Measurements from ENCODE around the gene ATP8A1. TPM values are rescaled to one million over a fixed set of nuclear protein-coding genes. Genes with fewer than 3 reads are reported as not detected.

ATP8A1 gene
- total and polyA plus RNA-seq, 5 experiments from 2014 or later: 17.5 to 117 (median 31.1) TPM

DNA sequence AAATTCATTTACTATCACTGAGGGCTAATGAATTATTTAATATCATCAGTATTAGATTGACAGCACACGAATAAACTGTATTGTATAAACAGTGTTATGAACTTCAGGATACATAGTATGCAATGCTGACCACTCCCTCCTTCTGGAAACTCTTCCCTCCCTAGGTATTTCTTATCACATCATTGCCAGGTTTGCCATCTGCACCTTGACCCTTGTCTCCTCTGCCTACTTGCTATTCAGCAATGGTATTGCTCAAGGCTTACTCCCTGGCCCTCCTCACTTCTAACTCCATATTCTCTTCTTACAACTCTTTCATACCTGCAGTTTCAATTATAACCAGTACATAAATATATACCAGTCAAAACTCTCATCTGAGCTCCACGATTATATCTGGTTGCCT lies 38.9 kb downstream of the ATP8A1 start:
- DNase-seq: no peak
- no peaks in the 10 kb centered on the region for H3K27me3 Mint-ChIP-seq
- H3K4me1 Mint-ChIP-seq: peaks cover 18 to 30% (median 21%) of the 10 kb centered on the region in 4 donors
- H3K36me3 Mint-ChIP-seq: peaks cover 33 to 89% (median 43%) of the 10 kb centered on the region in 3 donors
- no peak for ATAC-seq
- peak overlapping the region in 1 of 10 donors; percentile 7 for H3K4me3 Mint-ChIP-seq
- no peaks in the 10 kb centered on the region for H3K9me3 Mint-ChIP-seq
- H3K27ac Mint-ChIP-seq: no peak overlapping the region
- POLR2A ChIA-PET: no interaction called here

DNA sequence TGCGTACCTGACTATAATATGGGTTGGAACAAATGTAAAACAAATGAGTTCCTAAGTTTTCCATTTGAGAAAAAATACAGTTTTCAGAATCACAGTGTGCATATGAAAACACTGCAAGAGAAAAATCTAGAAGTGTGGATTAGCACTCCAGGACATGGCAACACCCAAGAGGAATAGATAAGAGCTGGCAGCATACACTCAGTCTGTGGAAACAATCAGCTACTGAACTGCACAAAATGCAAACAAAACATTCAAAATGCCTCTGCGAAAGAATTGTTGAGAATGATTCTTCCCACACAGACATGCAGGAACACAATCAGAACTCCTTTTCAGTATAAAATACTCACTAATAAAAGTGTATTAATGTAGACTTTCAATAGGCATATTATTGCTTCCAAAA lies 39.9 kb downstream of the ATP8A1 start:
- Mint-ChIP-seq H3K27ac (no peak overlapping the region), H3K4me3 (no peak overlapping the region), H3K9me3 (no peaks in the 10 kb centered on the region), H3K36me3 (peaks cover 33 to 89% (median 46%) of the 10 kb centered on the region in 3 donors), H3K4me1 (peaks cover 16 to 36% (median 20%) of the 10 kb centered on the region in 4 donors), H3K27me3 (no peaks in the 10 kb centered on the region)
- POLR2A ChIA-PET: no interaction called here
- ATAC-seq (no peak), DNase-seq (no peak)

DNA sequence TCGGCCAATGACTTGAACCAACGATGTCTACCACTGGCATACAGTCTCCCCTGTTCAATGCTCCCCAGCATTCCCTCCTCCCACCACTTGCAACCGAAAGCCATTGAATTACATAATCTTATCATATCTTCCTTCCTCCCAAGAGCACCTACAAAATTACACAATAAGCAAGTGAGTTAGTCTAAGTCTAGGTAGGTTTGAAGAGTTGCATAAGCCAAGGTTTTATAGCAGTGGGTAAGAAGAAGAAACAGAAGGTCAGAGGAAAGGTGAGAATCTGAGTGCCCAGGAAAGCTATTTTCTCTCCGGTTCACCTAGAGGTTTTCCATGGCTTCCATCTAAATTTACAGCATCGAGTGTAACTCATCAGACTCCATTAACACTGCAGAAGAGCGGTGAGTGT lies 40.3 kb downstream of the ATP8A1 start:
- no peak for ATAC-seq
- no peak for DNase-seq
- peaks cover 33 to 89% (median 50%) of the 10 kb centered on the region in 3 donors for H3K36me3 Mint-ChIP-seq
- no peaks in the 10 kb centered on the region for H3K9me3 Mint-ChIP-seq
- no peaks in the 10 kb centered on the region for H3K27me3 Mint-ChIP-seq
- POLR2A ChIA-PET: no interaction called here
- H3K27ac Mint-ChIP-seq: peak overlapping the region in 1 of 10 donors; percentile 28
- H3K4me3 Mint-ChIP-seq: no peak overlapping the region
- peaks cover 14 to 35% (median 19%) of the 10 kb centered on the region in 4 donors for H3K4me1 Mint-ChIP-seq

DNA sequence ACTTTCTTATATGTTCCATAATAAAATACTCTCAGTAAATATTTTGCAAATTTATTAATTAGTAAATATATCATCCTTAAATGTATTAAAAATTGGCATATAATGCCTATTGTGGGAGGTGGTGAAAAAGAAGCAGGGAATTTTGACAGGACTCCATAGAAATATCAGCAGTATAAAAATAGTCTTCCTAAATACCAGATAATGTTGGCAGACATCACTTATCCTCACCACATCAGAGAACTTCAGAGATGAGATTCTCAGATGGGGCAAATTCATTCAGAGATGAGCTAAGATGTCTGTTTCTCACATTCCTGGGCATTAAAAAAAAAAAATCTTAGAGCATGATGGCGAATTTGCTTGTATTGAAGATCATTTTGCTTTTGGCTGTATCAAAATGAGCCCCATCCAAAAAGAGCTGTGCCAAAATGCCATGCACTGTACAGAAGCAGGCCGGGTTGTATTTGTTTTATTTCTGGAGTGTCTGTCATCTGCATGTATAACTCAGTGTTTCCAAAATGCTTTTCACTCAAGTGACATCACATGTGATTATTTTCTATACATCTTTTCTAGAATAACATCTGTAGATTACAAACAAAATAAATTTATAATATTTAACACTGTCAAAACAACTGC lies 41.7 kb downstream of the ATP8A1 start:
- DNase-seq (no peak), ATAC-seq (no peak)
- Mint-ChIP-seq H3K4me1 (peaks cover 10 to 35% (median 28%) of the 10 kb centered on the region in 4 donors), H3K27ac (peak overlapping the region in 2 of 10 donors; percentile 6 to 21), H3K4me3 (no peak overlapping the region), H3K9me3 (no peaks in the 10 kb centered on the region), H3K36me3 (peaks cover 34 to 90% (median 52%) of the 10 kb centered on the region in 3 donors), H3K27me3 (no peaks in the 10 kb centered on the region)
- POLR2A ChIA-PET: no interaction called here

DNA sequence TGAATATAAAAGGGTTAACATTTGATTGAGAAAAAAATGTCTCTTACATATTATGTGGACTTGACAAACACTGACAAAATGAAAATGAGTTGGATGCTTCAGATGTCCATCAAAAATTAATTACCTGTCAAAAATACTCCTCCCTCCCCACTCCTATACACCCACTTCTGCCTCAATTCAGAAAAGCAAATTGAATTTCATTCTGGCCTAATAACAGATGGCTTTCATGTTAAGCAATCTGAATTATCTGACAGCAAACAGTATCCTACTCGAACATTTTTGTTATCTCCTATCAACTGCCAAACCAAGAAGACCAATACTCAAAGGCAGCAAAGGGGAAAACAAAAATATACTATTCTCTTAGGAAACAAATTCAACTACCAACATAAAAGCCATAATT lies 44.0 kb downstream of the ATP8A1 start:
- DNase-seq (no peak), ATAC-seq (no peak)
- Mint-ChIP-seq H3K27ac (peak overlapping the region in 2 of 10 donors; percentile 58 to 61), H3K4me3 (no peak overlapping the region), H3K27me3 (no peaks in the 10 kb centered on the region), H3K9me3 (no peaks in the 10 kb centered on the region), H3K4me1 (peaks cover 18 to 43% (median 27%) of the 10 kb centered on the region in 4 donors), H3K36me3 (peaks cover 32 to 81% (median 51%) of the 10 kb centered on the region in 3 donors)
- POLR2A ChIA-PET: no interaction called here

DNA sequence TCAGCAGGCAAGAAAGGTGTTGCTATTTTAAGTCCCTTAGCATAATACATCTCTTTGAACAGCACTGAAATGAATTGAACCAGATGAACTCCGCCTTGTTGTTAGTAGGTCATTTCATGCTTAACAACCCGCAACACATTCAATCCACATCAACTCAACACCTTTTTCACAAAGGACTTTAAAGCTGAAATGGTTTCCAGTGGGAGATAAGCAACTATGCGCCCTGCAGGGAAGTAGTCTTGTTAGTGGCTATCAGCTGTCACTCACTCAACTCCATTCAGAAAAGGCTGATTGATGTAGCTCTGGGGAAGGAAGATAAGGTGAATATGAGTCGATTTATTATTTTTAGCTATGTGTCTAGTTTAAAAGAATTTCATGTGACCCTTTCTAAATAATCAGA lies 46.0 kb downstream of the ATP8A1 start:
- POLR2A ChIA-PET: interaction anchor here (0.7 kb wide), 2 partner anchors 18 to 19 kb away, joined by 3 to 8 read pairs; no protein-coding TSS in a partner anchor
- Mint-ChIP-seq H3K4me3 (no peak overlapping the region), H3K27me3 (no peaks in the 10 kb centered on the region), H3K27ac (peak overlapping the region in 1 of 10 donors; percentile 42), H3K9me3 (no peaks in the 10 kb centered on the region), H3K36me3 (peaks cover 23 to 82% (median 55%) of the 10 kb centered on the region in 3 donors), H3K4me1 (peaks cover 16 to 39% (median 28%) of the 10 kb centered on the region in 4 donors)
- DNase-seq: no peak
- ATAC-seq: no peak

DNA sequence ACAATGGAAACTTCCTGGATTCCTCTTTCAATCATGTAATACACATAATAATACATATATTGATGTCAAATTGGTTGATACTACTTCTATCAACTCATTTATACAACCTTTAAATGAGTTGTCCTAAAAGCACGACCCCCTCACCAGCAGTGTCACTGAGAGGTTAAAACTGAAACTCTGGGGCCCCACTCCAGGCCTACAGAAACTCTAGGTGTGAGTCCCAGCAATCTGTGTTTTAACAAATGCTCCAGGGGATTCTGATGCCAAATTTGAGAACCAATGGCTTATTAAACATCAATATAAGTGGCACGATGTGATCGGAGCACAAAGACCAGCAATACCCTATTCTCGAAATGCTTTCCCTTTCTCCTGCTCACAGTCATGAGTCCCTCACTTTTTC lies 47.9 kb downstream of the ATP8A1 start:
- POLR2A ChIA-PET: no interaction called here
- peaks cover 17 to 50% (median 41%) of the 10 kb centered on the region in 4 donors for H3K4me1 Mint-ChIP-seq
- DNase-seq (no peak), ATAC-seq (no peak)
- no peaks in the 10 kb centered on the region for H3K9me3 Mint-ChIP-seq
- no peaks in the 10 kb centered on the region for H3K27me3 Mint-ChIP-seq
- H3K36me3 Mint-ChIP-seq: peaks cover 24 to 78% (median 60%) of the 10 kb centered on the region in 3 donors
- H3K4me3 Mint-ChIP-seq: no peak overlapping the region
- H3K27ac Mint-ChIP-seq: no peak overlapping the region

DNA sequence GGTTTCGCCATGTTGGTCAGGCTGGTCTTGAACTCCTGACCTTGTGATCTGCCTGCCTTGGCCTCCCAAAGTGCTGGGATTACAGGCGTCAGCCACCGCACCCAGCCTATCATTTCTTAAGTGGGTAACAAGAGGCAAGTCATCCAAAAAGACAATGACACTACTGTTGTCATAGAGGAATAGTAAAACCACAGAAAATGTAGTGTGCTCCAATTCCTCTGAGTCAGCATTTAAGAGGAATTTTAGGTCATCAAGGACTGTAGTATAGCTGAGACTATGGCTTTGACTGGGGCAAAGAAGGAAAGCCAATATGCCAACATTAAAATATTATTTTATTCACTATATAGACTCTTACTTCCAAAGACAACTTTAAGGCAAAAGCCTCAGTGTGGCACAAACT lies 48.4 kb downstream of the ATP8A1 start:
- ATAC-seq (no peak), DNase-seq (no peak)
- no peak overlapping the region for H3K4me3 Mint-ChIP-seq
- H3K27me3 Mint-ChIP-seq: no peaks in the 10 kb centered on the region
- H3K9me3 Mint-ChIP-seq: no peaks in the 10 kb centered on the region
- H3K36me3 Mint-ChIP-seq: peaks cover 24 to 77% (median 58%) of the 10 kb centered on the region in 3 donors
- H3K4me1 Mint-ChIP-seq: peaks cover 20 to 53% (median 45%) of the 10 kb centered on the region in 4 donors
- POLR2A ChIA-PET: no interaction called here
- peak overlapping the region in 1 of 10 donors; percentile 34 for H3K27ac Mint-ChIP-seq

DNA sequence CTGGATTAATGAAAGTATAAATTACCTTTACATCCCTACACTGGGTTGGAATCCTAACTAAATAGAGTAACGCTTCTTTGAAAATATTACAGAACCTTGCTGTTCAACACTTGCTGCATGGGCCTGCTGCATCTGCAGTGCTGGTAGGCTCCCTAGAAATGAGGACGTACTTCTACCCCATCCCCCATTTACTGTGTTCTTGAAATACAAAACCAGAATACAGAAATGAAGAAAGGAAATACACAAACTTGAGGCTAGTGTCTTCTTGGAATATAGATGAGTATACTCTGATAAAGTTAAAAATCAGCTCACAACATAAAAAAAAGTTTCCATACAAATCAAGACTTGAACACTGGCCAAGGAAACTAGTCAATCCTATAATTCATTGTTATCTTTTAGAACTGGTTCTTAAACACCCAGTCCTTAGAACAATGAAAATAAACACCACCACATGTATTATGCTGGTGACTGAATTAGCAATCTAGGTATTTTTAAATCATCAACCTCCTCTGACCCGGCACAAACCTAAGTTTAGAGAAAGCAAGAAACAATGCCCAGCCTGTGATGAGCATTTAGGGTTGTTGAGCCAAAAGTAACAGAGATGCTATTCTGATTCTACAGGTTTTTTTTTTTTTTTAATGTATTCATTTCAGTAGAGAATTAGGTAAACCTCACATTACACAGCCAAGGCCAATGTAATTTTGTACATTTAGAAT lies 49.7 kb downstream of the ATP8A1 start:
- ATAC-seq (no peak), DNase-seq (no peak)
- H3K27me3 Mint-ChIP-seq: no peaks in the 10 kb centered on the region
- H3K4me1 Mint-ChIP-seq: peaks cover 17 to 51% (median 38%) of the 10 kb centered on the region in 4 donors
- H3K36me3 Mint-ChIP-seq: peaks cover 24 to 74% (median 53%) of the 10 kb centered on the region in 3 donors
- H3K27ac Mint-ChIP-seq: peak overlapping the region in 4 of 10 donors; percentile 35 to 82 (median 50)
- H3K9me3 Mint-ChIP-seq: no peaks in the 10 kb centered on the region
- POLR2A ChIA-PET: interaction anchor here (0.7 kb wide), 1 partner anchor 14 kb away, joined by 3 read pairs; no protein-coding TSS in a partner anchor
- H3K4me3 Mint-ChIP-seq: peak overlapping the region in 1 of 10 donors; percentile 17

DNA sequence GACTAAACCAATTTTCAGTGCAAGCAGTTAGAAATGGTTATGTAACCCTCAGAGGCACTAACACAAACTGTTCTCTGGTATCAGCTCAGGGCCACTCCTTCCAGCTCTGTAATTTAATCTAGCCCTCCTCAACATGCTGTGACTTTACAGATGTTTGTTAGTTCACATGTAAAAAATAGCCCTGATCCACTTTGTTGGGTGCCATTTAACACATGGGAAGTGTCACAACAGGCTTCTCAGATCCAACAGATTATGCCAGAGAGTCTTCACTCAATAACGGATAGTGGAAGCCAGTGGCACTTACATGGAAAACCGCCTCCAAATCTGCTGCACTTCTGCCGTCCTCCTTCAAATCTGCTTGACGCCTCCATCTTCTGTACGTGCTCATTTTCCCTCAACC lies 51.6 kb downstream of the ATP8A1 start:
- ATAC-seq (no peak), DNase-seq (no peak)
- H3K36me3 Mint-ChIP-seq: peaks cover 16 to 61% (median 40%) of the 10 kb centered on the region in 3 donors
- H3K27ac Mint-ChIP-seq: peak overlapping the region in 5 of 10 donors; percentile 0 to 25 (median 22)
- no peaks in the 10 kb centered on the region for H3K9me3 Mint-ChIP-seq
- no peaks in the 10 kb centered on the region for H3K27me3 Mint-ChIP-seq
- POLR2A ChIA-PET: interaction anchor here (1.1 kb wide), 1 partner anchor 52 kb away, joined by 3 read pairs; the partner anchor contains the start of gene ATP8A1
- peaks cover 18 to 39% (median 29%) of the 10 kb centered on the region in 4 donors for H3K4me1 Mint-ChIP-seq
- no peak overlapping the region for H3K4me3 Mint-ChIP-seq

DNA sequence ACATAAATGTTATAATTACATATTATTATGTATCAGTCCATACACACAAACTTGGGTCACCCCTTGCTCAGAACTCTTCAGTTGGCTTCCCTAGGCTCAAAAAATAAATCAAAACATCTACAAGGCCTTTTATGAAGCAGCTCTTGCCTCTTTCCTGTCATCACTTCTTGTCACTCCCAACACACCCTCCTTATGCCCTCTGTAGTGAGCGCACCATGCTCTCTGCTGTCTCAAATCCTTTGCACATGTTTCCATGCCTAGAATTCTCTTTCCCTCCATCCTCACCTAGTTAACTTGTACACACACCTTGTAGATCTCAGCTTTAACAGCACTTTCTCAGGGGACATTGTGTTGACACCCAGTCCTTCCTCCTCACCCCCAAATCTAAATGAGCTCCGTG lies 53.0 kb downstream of the ATP8A1 start:
- peak overlapping the region in 6 of 10 donors; percentile 1 to 69 (median 32) for H3K27ac Mint-ChIP-seq
- ATAC-seq: no peak

DNA sequence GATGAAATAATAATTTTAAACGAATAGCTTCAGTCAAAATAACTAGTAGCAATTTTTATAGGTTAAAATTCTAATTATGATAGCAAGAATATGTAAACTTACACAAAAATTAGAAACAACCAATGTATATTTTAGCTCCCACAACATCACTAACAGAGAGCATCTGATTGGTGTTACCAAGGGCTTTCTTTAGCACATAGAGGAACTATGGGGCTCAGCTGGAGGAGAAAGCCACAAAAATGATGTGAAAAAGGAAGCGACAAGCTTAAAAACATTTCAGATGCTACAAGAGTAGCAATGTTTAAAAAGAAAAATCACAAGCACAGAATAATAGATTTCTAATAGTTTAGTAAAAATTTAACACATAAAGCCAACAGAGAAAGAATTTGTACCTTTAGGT lies 56.3 kb downstream of the ATP8A1 start:
- POLR2A ChIA-PET: no interaction called here
- H3K4me3 Mint-ChIP-seq: peak overlapping the region in 1 of 10 donors; percentile 32
- H3K36me3 Mint-ChIP-seq: peaks cover 3 to 56% (median 15%) of the 10 kb centered on the region in 3 donors
- DNase-seq (no peak), ATAC-seq (no peak)
- no peaks in the 10 kb centered on the region for H3K9me3 Mint-ChIP-seq
- H3K4me1 Mint-ChIP-seq: peaks cover 11 to 24% (median 17%) of the 10 kb centered on the region in 4 donors
- H3K27me3 Mint-ChIP-seq: no peaks in the 10 kb centered on the region
- H3K27ac Mint-ChIP-seq: no peak overlapping the region

More for the DNA sequence above, 53.0 kb downstream of the ATP8A1 start:
- Mint-ChIP-seq H3K9me3 (no peaks in the 10 kb centered on the region), H3K4me3 (no peak overlapping the region), H3K4me1 (peaks cover 11 to 29% (median 20%) of the 10 kb centered on the region in 4 donors), H3K27me3 (no peaks in the 10 kb centered on the region), H3K36me3 (peaks cover 7 to 60% (median 29%) of the 10 kb centered on the region in 3 donors)
- POLR2A ChIA-PET: no interaction called here
- DNase-seq: no peak

DNA sequence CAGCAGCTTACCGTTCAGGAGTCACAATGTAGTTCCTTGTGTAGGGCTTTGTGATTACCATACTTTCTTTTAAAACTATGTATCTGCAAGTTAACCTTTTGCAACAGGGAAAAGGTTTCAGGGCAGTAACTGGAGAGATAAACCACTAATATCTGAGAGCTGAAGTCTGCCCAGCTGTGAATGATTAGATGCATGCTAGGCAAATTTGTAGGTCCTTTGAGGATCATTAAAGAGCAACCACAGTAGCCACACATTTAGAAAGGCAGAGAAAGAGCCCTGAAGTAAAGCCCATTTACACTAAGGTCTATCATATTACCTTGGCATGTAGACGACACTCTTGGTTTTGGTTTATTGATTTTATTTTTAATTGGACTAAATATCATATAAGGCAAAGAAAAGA lies 60.0 kb downstream of the ATP8A1 start:
- Mint-ChIP-seq H3K36me3 (peaks cover 0 to 55% (median 4%) of the 10 kb centered on the region in 3 donors), H3K4me3 (no peak overlapping the region), H3K27me3 (no peaks in the 10 kb centered on the region), H3K27ac (no peak overlapping the region), H3K4me1 (peaks cover 2 to 7% (median 5%) of the 10 kb centered on the region in 4 donors), H3K9me3 (no peaks in the 10 kb centered on the region)
- POLR2A ChIA-PET: no interaction called here
- ATAC-seq (no peak), DNase-seq (no peak)
